Inflammatory macrophage (primary cell): Measurements from ENCODE around the gene ADAMTS15.

Experiments
- DNase-seq, 2 donors: peaks; one replicate each; pipeline ENCODE4 v3.0.0-alpha.2; 2020 to 2022

The ADAMTS15 gene

GRCh38 chr11:130483124-130483523 is 34.7 kb downstream of the ADAMTS15 start:
- no peak for DNase-seq

GRCh38 chr11:130485983-130486382 is 37.5 kb downstream of the ADAMTS15 start:
- DNase-seq, result no peak

- DNase-seq, result no peak
Measured at GRCh38 chr11:130486391-130486836, 38.0 kb downstream of the ADAMTS15 start.

- DNase-seq, result no peak
Measured at GRCh38 chr11:130486987-130487923, 38.8 kb downstream of the ADAMTS15 start.

- no peak for DNase-seq
Measured at GRCh38 chr11:130487924-130488815, 39.7 kb downstream of the ADAMTS15 start.

GRCh38 chr11:130488848-130489584 is 40.6 kb downstream of the ADAMTS15 start:
- DNase-seq, result no peak

GRCh38 chr11:130489716-130490115 is 41.3 kb downstream of the ADAMTS15 start:
- no peak for DNase-seq

GRCh38 chr11:130490682-130491449 is 42.4 kb downstream of the ADAMTS15 start:
- DNase-seq, result no peak

GRCh38 chr11:130498181-130498580 is 49.7 kb downstream of the ADAMTS15 start:
- no peak for DNase-seq

GRCh38 chr11:130499828-130500227 is 51.4 kb downstream of the ADAMTS15 start:
- DNase-seq, result no peak

- no peak for DNase-seq
Measured at GRCh38 chr11:130504317-130504716, 55.9 kb downstream of the ADAMTS15 start.

GRCh38 chr11:130508913-130509312 is 60.5 kb downstream of the ADAMTS15 start:
- no peak for DNase-seq

- no peak for DNase-seq
Measured at GRCh38 chr11:130509942-130510341, 61.5 kb downstream of the ADAMTS15 start.

- no peak for DNase-seq
Measured at GRCh38 chr11:130510407-130511006, 62.1 kb downstream of the ADAMTS15 start.

- DNase-seq, result no peak
Measured at GRCh38 chr11:130511765-130512164, 63.3 kb downstream of the ADAMTS15 start.

GRCh38 chr11:130512662-130513061 is 64.2 kb downstream of the ADAMTS15 start:
- no peak for DNase-seq

- no peak for DNase-seq
Measured at GRCh38 chr11:130513132-130513531, 64.7 kb downstream of the ADAMTS15 start.

GRCh38 chr11:130514316-130514715 is 65.9 kb downstream of the ADAMTS15 start:
- no peak for DNase-seq

- DNase-seq, result no peak
Measured at GRCh38 chr11:130514851-130515250, 66.4 kb downstream of the ADAMTS15 start.

GRCh38 chr11:130515829-130516553 is 67.5 kb downstream of the ADAMTS15 start:
- DNase-seq, result no peak
